Heart left ventricle (tissue), 13 donors: Measurements from ENCODE around the gene PAPOLA.

Source experiments
- CTCF ChIP-seq, 12 donors: fragments of 200-600 bp; sonication (generic) in 4 of 12; IDR thresholded peaks; one replicate each; pipeline versions ENCODE4 v1.5.0 to v1.8.0; 2018 to 2022; ENCODE audit warnings: antibody characterized with exemption in 12 of 12, mild to moderate bottlenecking in 5 of 12
- POLR2A ChIP-seq, 2 donors: fragments of 450-650 bp; IDR thresholded peaks; one replicate each; pipeline ENCODE4 v1.6.1; 2017; ENCODE audit warnings: antibody characterized with exemption in 2 of 2, mild to moderate bottlenecking in 2 of 2, moderate library complexity in 2 of 2
- donor health status: ischemic (EF 13 %, LVEDD 7.1; RV severe dilation, severe dysfunction).
- donor health status: DM: no; HTN: yes; CAD: no.
- donor health status: DM: no; HTN: no; CAD: no.
- donor health status: ischemic (EF 25% LVEDD 6.9; RV normal size, moderate dysfunction).
- donor health status: ischemic (EF 25% LVEDD 5.7; RV mildly dilated, moderate dysfunction).
- donor health status: ischemic (EF 35%, LVEDD 5.7; RV mildly dilated, moderate dysfunction).
- donor health status: nonischemic (EF 11% LVEDD 7.7; RV severe dilation, severe dysfunction).
- donor health status: DM: yes; HTN: yes; CAD: no.
- donor health status: PGD.
- donor health status: ischemic (EF 29% LVEDD 5.4; RV normal size, mild dysfunction).
- donor health status: nonischemic (EF 23%, LVEDD 6.1; RV moderate dilation, normal function).

- TF ChIP-seq CTCF (IDR thresholded peaks at IDR 0.05) (no peak), POLR2A (IDR thresholded peaks at IDR 0.05) (no peak)
Observed at GRCh38 chr14:96514694-96515093, 12.5 kb downstream of the PAPOLA start.
